Measurements from ENCODE around the gene NAV3.
A peak's percentile ranks its signal among the peaks of the same experiment; 100 is the strongest.

The NAV3 gene

DNA sequence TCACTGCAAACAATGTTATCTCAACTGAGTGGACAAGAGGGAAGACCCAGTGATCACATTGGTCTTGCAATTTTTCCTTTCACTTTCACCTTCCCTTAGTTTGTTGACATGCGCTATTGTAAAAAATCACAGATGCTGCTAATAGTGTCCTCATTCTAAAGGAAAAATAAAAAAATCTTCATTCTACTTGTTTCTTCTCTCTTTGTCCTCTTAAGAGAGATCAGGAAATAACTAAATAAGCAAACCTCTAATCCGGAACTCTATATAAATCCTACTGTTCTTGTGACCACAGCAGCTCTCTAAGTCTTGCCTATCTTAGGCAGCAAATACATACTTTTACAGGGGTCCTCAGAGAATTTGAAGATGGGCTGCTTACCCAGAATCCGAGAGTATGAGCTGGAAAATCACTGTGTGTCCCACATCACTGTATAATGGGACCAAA, 257.7 kb downstream of the NAV3 start:
- Histone ChIP-seq H3K9me3 (replicated peaks in 1 of 2; ENCODE audit: control insufficient read depth in 2 of 2, insufficient read depth in 1 of 2, low read depth in 1 of 2, low read length in 2 of 2) (no peaks in the 10 kb centered on the region), H3K27ac (replicated peaks; ENCODE audit: low read length) (no peak overlapping the region)

DNA sequence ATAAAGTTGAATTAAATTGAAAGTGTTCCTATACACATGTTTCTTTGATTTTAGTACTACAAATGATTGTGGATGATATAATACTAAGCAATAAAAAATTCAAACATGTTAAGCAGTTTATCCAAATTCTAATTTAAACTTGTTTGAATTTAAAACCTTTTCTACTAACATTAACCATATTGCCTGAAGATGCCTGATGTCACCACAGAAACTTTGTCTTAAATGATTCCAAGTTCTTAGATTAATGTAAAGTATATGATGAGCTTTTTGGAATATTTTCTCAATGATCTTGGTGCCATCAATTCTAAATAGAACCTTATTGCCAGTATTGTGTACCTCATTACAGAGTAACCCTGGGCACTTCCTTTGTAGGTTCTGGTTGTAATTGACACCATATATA, 259.6 kb downstream of the NAV3 start:
- H3K4ac ChIP-seq (ENCODE audit: low read length), result no peak overlapping the region
- H2AFZ ChIP-seq (ENCODE audit: low read length), result no peak overlapping the region
- no peak overlapping the region for H3K9ac ChIP-seq (ENCODE audit: low read depth, low read length, poor library complexity)
- H3K27me3 ChIP-seq (ENCODE audit: control insufficient read depth in 3 of 3, insufficient read depth in 3 of 3, low read depth in 1 of 3, low read length in 3 of 3), result no peaks in the 10 kb centered on the region
- no peak overlapping the region for H3K23ac ChIP-seq (ENCODE audit: low read depth, low read length, poor library complexity)
- H2BK5ac ChIP-seq (ENCODE audit: low read length), result no peak overlapping the region
- no peak overlapping the region for H3K18ac ChIP-seq (ENCODE audit: low read length)
- H2BK120ac ChIP-seq (ENCODE audit: low read depth, low read length), result no peak overlapping the region
- no peak overlapping the region for H4K91ac ChIP-seq (ENCODE audit: low read depth, low read length, poor library complexity)
- no peaks in the 10 kb centered on the region for H3K4me1 ChIP-seq (ENCODE audit: control insufficient read depth in 2 of 2, insufficient read depth in 1 of 2, low read depth in 1 of 2, low read length in 2 of 2)
- H3K4me2 ChIP-seq (ENCODE audit: insufficient read depth, low read length, poor library complexity, severe bottlenecking), result no peak overlapping the region
- no peaks in the 10 kb centered on the region for H3K36me3 ChIP-seq (replicated peaks in 1 of 2; ENCODE audit: control insufficient read depth in 2 of 2, insufficient read depth in 2 of 2, low read length in 2 of 2)
- H2BK12ac ChIP-seq (ENCODE audit: low read length), result no peak overlapping the region
- H2BK15ac ChIP-seq (ENCODE audit: low read length), result no peak overlapping the region
- H3K79me1 ChIP-seq (ENCODE audit: low read depth, low read length), result no peaks in the 10 kb centered on the region
- H3K14ac ChIP-seq (ENCODE audit: low read length), result no peak overlapping the region
- no peak overlapping the region for H3K27ac ChIP-seq (replicated peaks; ENCODE audit: low read length)
- no peak overlapping the region for H2AK5ac ChIP-seq (ENCODE audit: low read depth, low read length)
- H3K4me3 ChIP-seq (ENCODE audit: low read length in 2 of 2), result no peak overlapping the region
- no peak for DNase-seq (ENCODE audit: low spot score)
- no peak overlapping the region for H4K8ac ChIP-seq (ENCODE audit: low read depth, low read length)
- H3K9me3 ChIP-seq (replicated peaks in 1 of 2; ENCODE audit: control insufficient read depth in 2 of 2, insufficient read depth in 1 of 2, low read depth in 1 of 2, low read length in 2 of 2), result no peaks in the 10 kb centered on the region

More for the DNA sequence above, 257.7 kb downstream of the NAV3 start:
- DNase-seq (ENCODE audit: low spot score), result no peak
- H3K4me1 ChIP-seq (ENCODE audit: control insufficient read depth in 2 of 2, insufficient read depth in 1 of 2, low read depth in 1 of 2, low read length in 2 of 2), result no peaks in the 10 kb centered on the region
- no peaks in the 10 kb centered on the region for H3K36me3 ChIP-seq (replicated peaks in 1 of 2; ENCODE audit: control insufficient read depth in 2 of 2, insufficient read depth in 2 of 2, low read length in 2 of 2)
- H3K4ac ChIP-seq (ENCODE audit: low read length), result no peak overlapping the region
- no peak overlapping the region for H2BK5ac ChIP-seq (ENCODE audit: low read length)
- no peak overlapping the region for H3K23ac ChIP-seq (ENCODE audit: low read depth, low read length, poor library complexity)
- H3K14ac ChIP-seq (ENCODE audit: low read length), result no peak overlapping the region
- H4K91ac ChIP-seq (ENCODE audit: low read depth, low read length, poor library complexity), result no peak overlapping the region
- no peak overlapping the region for H3K4me3 ChIP-seq (ENCODE audit: low read length in 2 of 2)
- no peaks in the 10 kb centered on the region for H3K27me3 ChIP-seq (ENCODE audit: control insufficient read depth in 3 of 3, insufficient read depth in 3 of 3, low read depth in 1 of 3, low read length in 3 of 3)
- H3K9ac ChIP-seq (ENCODE audit: low read depth, low read length, poor library complexity), result no peak overlapping the region
- H2BK15ac ChIP-seq (ENCODE audit: low read length), result no peak overlapping the region
- no peak overlapping the region for H2BK12ac ChIP-seq (ENCODE audit: low read length)
- H4K8ac ChIP-seq (ENCODE audit: low read depth, low read length), result no peak overlapping the region
- no peaks in the 10 kb centered on the region for H3K79me1 ChIP-seq (ENCODE audit: low read depth, low read length)
- H3K18ac ChIP-seq (ENCODE audit: low read length), result no peak overlapping the region
- no peak overlapping the region for H2AK5ac ChIP-seq (ENCODE audit: low read depth, low read length)
- H2BK120ac ChIP-seq (ENCODE audit: low read depth, low read length), result no peak overlapping the region
- H3K4me2 ChIP-seq (ENCODE audit: insufficient read depth, low read length, poor library complexity, severe bottlenecking), result no peak overlapping the region
- no CpG with 5 or more reads among the region's 3 CpGs for WGBS, 2 donors (ENCODE audit: extremely low coverage in 2 of 2, insufficient read length in 2 of 2, insufficient replicate concordance in 1 of 2)
- peak overlapping the region; percentile 75 for H2AFZ ChIP-seq (ENCODE audit: low read length)

DNA sequence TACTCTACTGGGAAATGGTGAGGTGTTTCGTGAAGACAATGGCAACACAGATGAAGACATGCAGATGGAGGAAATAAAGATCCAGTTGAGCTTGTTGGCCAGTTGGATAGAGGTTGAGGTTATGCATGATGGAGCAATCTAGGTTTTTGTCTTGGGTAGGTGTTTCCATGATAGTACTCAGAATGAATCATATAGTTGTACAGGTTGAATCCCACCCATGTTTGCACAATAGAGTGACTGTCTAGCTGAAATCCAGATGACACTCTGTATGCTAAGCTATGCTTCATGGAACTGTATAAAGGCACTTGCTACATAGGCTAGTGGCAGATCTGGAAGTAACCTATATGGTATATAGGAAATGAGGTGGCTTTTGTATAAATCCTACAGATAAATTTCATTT, 264.9 kb downstream of the NAV3 start:
- DNase-seq (ENCODE audit: low spot score), result no peak
- no peak overlapping the region for H3K4me3 ChIP-seq (ENCODE audit: low read length in 2 of 2)
- H4K8ac ChIP-seq (ENCODE audit: low read depth, low read length), result no peak overlapping the region
- H3K27me3 ChIP-seq (ENCODE audit: control insufficient read depth in 3 of 3, insufficient read depth in 3 of 3, low read depth in 1 of 3, low read length in 3 of 3), result no peaks in the 10 kb centered on the region
- H2BK120ac ChIP-seq (ENCODE audit: low read depth, low read length), result no peak overlapping the region
- H2AK5ac ChIP-seq (ENCODE audit: low read depth, low read length), result no peak overlapping the region
- H3K27ac ChIP-seq (replicated peaks; ENCODE audit: low read length), result no peak overlapping the region
- H3K14ac ChIP-seq (ENCODE audit: low read length), result no peak overlapping the region
- peak overlapping the region; percentile 30 for H3K4ac ChIP-seq (ENCODE audit: low read length)
- H2BK5ac ChIP-seq (ENCODE audit: low read length), result no peak overlapping the region
- peaks cover 0 to 1% of the 10 kb centered on the region in 2 donors for H3K9me3 ChIP-seq (replicated peaks in 1 of 2; ENCODE audit: control insufficient read depth in 2 of 2, insufficient read depth in 1 of 2, low read depth in 1 of 2, low read length in 2 of 2)
- no peak overlapping the region for H3K18ac ChIP-seq (ENCODE audit: low read length)
- H4K91ac ChIP-seq (ENCODE audit: low read depth, low read length, poor library complexity), result no peak overlapping the region
- H3K9ac ChIP-seq (ENCODE audit: low read depth, low read length, poor library complexity), result no peak overlapping the region
- H2BK12ac ChIP-seq (ENCODE audit: low read length), result no peak overlapping the region
- H2AFZ ChIP-seq (ENCODE audit: low read length), result no peak overlapping the region
- no peaks in the 10 kb centered on the region for H3K36me3 ChIP-seq (replicated peaks in 1 of 2; ENCODE audit: control insufficient read depth in 2 of 2, insufficient read depth in 2 of 2, low read length in 2 of 2)
- H3K79me1 ChIP-seq (ENCODE audit: low read depth, low read length), result no peaks in the 10 kb centered on the region
- no peak overlapping the region for H3K4me2 ChIP-seq (ENCODE audit: insufficient read depth, low read length, poor library complexity, severe bottlenecking)
- H2BK15ac ChIP-seq (ENCODE audit: low read length), result no peak overlapping the region
- no peak overlapping the region for H3K23ac ChIP-seq (ENCODE audit: low read depth, low read length, poor library complexity)
- no peaks in the 10 kb centered on the region for H3K4me1 ChIP-seq (ENCODE audit: control insufficient read depth in 2 of 2, insufficient read depth in 1 of 2, low read depth in 1 of 2, low read length in 2 of 2)
- no CpG with 5 or more reads among the region's 1 CpG for WGBS, 2 donors (ENCODE audit: extremely low coverage in 2 of 2, insufficient read length in 2 of 2, insufficient replicate concordance in 1 of 2)

GRCh38 chr12:78096909-78097597, 266.4 kb downstream of the NAV3 start:
- H3K4me2 ChIP-seq (ENCODE audit: insufficient read depth, low read length, poor library complexity, severe bottlenecking), result no peak overlapping the region
- no peak overlapping the region for H3K4ac ChIP-seq (ENCODE audit: low read length)
- H3K9ac ChIP-seq (ENCODE audit: low read depth, low read length, poor library complexity), result no peak overlapping the region
- no peak overlapping the region for H3K27ac ChIP-seq (replicated peaks; ENCODE audit: low read length)
- WGBS, 2 donors (ENCODE audit: extremely low coverage in 2 of 2, insufficient read length in 2 of 2, insufficient replicate concordance in 1 of 2), result no CpG with 5 or more reads among the region's 2 CpGs
- H2BK120ac ChIP-seq (ENCODE audit: low read depth, low read length), result no peak overlapping the region
- H3K27me3 ChIP-seq (ENCODE audit: control insufficient read depth in 3 of 3, insufficient read depth in 3 of 3, low read depth in 1 of 3, low read length in 3 of 3), result no peaks in the 10 kb centered on the region
- no peaks in the 10 kb centered on the region for H3K79me1 ChIP-seq (ENCODE audit: low read depth, low read length)
- H3K23ac ChIP-seq (ENCODE audit: low read depth, low read length, poor library complexity), result no peak overlapping the region
- no peak overlapping the region for H3K18ac ChIP-seq (ENCODE audit: low read length)
- H4K91ac ChIP-seq (ENCODE audit: low read depth, low read length, poor library complexity), result no peak overlapping the region
- H3K9me3 ChIP-seq (replicated peaks in 1 of 2; ENCODE audit: control insufficient read depth in 2 of 2, insufficient read depth in 1 of 2, low read depth in 1 of 2, low read length in 2 of 2), result peaks cover 0 to 1% of the 10 kb centered on the region in 2 donors
- H2BK15ac ChIP-seq (ENCODE audit: low read length), result no peak overlapping the region
- no peak for DNase-seq (ENCODE audit: low spot score)
- no peak overlapping the region for H3K14ac ChIP-seq (ENCODE audit: low read length)
- H4K8ac ChIP-seq (ENCODE audit: low read depth, low read length), result no peak overlapping the region
- no peak overlapping the region for H3K4me3 ChIP-seq (ENCODE audit: low read length in 2 of 2)
- H2BK5ac ChIP-seq (ENCODE audit: low read length), result no peak overlapping the region
- H3K4me1 ChIP-seq (ENCODE audit: control insufficient read depth in 2 of 2, insufficient read depth in 1 of 2, low read depth in 1 of 2, low read length in 2 of 2), result no peaks in the 10 kb centered on the region
- H2BK12ac ChIP-seq (ENCODE audit: low read length), result no peak overlapping the region
- peak overlapping the region; percentile 25 for H2AFZ ChIP-seq (ENCODE audit: low read length)
- no peaks in the 10 kb centered on the region for H3K36me3 ChIP-seq (replicated peaks in 1 of 2; ENCODE audit: control insufficient read depth in 2 of 2, insufficient read depth in 2 of 2, low read length in 2 of 2)
- no peak overlapping the region for H2AK5ac ChIP-seq (ENCODE audit: low read depth, low read length)

All from neuronal stem cell (in vitro differentiated cells).